Loucy (cell line): Measurements from ENCODE around the gene RTN4.

Source experiments
- EZH2phosphoT487 ChIP-seq: fragments of 200-600 bp; IDR thresholded peaks from 2 replicates; pipeline ENCODE4 v1.6.1; 2018; ENCODE audit warnings: antibody characterized with exemption, mild to moderate bottlenecking, moderate library complexity, borderline replicate concordance
- TF ChIP-seq, protein P1 (sequence below): fragments of 200-600 bp; sonication (generic); conservative IDR thresholded peaks from 2 replicates; pipeline ENCODE4 v1.5.1; 2014; ENCODE audit warnings: mild to moderate bottlenecking, antibody characterized with exemption, low read length

DNA sequence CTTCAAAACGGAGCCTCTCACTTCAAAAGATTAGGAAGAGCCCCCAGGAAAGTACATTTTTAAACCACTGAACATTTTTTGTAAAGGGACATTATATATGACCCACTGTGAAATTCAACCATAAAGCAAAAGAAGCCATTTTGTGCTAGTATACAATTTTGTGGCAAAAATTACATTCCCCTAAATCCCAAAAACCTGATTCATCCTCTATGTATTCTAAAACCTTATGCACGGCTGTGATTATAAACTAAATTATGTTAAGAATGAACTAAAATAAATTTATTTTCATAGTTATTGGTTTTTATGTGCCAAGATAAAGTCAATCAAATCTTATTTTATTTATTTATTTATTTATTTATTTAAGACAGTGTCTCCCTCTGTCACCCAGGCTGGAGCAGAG, 48.5 kb downstream of the RTN4 start:
- TF ChIP-seq, protein P1, sequence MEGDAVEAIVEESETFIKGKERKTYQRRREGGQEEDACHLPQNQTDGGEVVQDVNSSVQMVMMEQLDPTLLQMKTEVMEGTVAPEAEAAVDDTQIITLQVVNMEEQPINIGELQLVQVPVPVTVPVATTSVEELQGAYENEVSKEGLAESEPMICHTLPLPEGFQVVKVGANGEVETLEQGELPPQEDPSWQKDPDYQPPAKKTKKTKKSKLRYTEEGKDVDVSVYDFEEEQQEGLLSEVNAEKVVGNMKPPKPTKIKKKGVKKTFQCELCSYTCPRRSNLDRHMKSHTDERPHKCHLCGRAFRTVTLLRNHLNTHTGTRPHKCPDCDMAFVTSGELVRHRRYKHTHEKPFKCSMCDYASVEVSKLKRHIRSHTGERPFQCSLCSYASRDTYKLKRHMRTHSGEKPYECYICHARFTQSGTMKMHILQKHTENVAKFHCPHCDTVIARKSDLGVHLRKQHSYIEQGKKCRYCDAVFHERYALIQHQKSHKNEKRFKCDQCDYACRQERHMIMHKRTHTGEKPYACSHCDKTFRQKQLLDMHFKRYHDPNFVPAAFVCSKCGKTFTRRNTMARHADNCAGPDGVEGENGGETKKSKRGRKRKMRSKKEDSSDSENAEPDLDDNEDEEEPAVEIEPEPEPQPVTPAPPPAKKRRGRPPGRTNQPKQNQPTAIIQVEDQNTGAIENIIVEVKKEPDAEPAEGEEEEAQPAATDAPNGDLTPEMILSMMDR, result no peak
- no peak for TF ChIP-seq EZH2phosphoT487
